ENCODE results near the gene SOX18. TPM values are rescaled to one million over a fixed set of nuclear protein-coding genes. Genes with fewer than 3 reads are reported as not detected.

Gene SOX18
- total and polyA plus RNA-seq, 2 of the 8 experiments (the other 6 are each of a cell fraction or from before 2014, with no cell fraction given), result 0.09 TPM; not detected in 1

DNA sequence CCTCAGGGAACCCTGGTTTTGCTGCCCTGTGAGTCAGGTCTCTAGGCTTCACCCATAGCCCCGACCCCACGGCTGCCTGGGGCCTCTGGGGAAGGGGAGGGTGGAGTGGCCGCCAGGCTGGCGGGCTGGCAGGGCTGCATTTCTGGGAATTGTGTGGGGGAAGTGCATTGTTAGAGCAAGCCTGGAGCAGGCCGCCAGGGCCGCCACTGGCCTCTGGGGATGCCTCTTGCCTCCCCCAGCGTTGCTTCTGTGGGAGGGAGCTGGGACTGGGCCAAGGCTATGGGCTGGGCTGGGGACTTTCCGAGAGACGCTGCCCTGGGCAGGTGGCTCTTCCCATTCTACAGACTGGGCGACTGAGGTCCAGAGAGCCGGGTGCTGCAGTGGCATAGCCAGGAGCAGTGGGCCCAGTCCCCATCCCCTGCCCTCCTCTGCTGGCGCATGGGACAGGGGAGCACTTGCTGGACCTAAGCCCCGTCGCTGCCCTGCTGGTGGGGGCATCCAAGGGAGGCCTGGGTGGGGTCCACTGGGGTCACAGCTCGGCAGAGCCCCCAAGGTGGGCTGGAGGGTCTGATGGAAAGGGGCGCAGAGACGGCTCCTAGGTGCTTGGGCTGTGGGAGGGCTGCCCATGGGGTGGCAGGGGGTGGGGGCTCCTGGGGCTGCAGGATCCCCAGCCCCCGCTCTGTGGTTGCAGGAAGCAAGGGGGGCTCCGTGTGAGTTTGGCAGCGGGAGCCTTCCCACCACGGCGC, 6.6 kb upstream of the SOX18 start:
- Histone ChIP-seq H2AFZ (ENCODE audit: low read length) (no peak overlapping the region), H3K79me1 (ENCODE audit: low read depth, low read length) (no peaks in the 10 kb centered on the region), H3K4me2 (ENCODE audit: insufficient read depth in 1 of 2, low read depth in 2 of 2, low read length in 2 of 2) (no peak overlapping the region), H4K91ac (replicated peaks; ENCODE audit: insufficient read length, low read length) (no peak overlapping the region), H3K14ac (ENCODE audit: insufficient read length) (no peak overlapping the region), H2BK20ac (ENCODE audit: low read length) (no peak overlapping the region), H3K36me3 (ENCODE audit: control insufficient read depth in 2 of 4, insufficient read depth in 4 of 4, low read length in 3 of 4) (no peaks in the 10 kb centered on the region), H2BK5ac (ENCODE audit: low read depth, low read length) (no peak overlapping the region), H3K4ac (replicated peaks; ENCODE audit: insufficient read length, low read depth, low read length) (no peak overlapping the region), H2AK5ac (ENCODE audit: low read depth, low read length) (no peak overlapping the region), H3K4me3 (ENCODE audit: extremely low read depth in 1 of 4, insufficient read depth in 2 of 4, low read depth in 3 of 4, low read length in 4 of 4) (no peak overlapping the region), H2BK120ac (replicated peaks; ENCODE audit: low read depth, low read length) (no peak overlapping the region), H2BK15ac (ENCODE audit: low read length) (no peak overlapping the region), H4K20me1 (replicated peaks in 1 of 2; ENCODE audit: control insufficient read depth in 1 of 2, insufficient read depth in 2 of 2, low read length in 2 of 2) (no peaks in the 10 kb centered on the region), H3K56ac (replicated peaks; ENCODE audit: insufficient read length, low read depth, low read length) (no peak overlapping the region), H3K23ac (ENCODE audit: insufficient read length) (no peak overlapping the region), H3K9me3 (ENCODE audit: insufficient read depth in 2 of 2, low read depth in 1 of 2, low read length in 1 of 2) (no peaks in the 10 kb centered on the region), H4K5ac (ENCODE audit: insufficient read length, low read depth, low read length) (no peak overlapping the region), H4K8ac (ENCODE audit: extremely low read depth, insufficient read depth, low read length) (no peak overlapping the region), H3K27me3 (replicated peaks in 1 of 4; ENCODE audit: control insufficient read depth in 3 of 4, extremely low read depth in 1 of 4, insufficient read depth in 3 of 4, low read length in 3 of 4) (peaks cover 0 to 14% (median 6%) of the 10 kb centered on the region in 4 experiments; a peak in 3 of 7 replicates), H3K27ac (ENCODE audit: low read depth, low read length) (no peak overlapping the region), H3K18ac (ENCODE audit: extremely low read depth, low read length) (no peak overlapping the region), H3K23me2 (ENCODE audit: low read depth, low read length) (no peaks in the 10 kb centered on the region), H3K9ac (replicated peaks in 1 of 4; ENCODE audit: extremely low read depth in 1 of 4, low read depth in 3 of 4, low read length in 3 of 4) (no peak overlapping the region), H3K4me1 (replicated peaks in 1 of 4; ENCODE audit: control insufficient read depth in 3 of 4, insufficient read depth in 4 of 4, low read length in 3 of 4) (peaks cover 0 to 18% (median 13%) of the 10 kb centered on the region in 4 experiments; a peak in 6 of 7 replicates), H2BK12ac (ENCODE audit: low read depth, low read length) (no peak overlapping the region), H3K79me2 (ENCODE audit: control insufficient read depth in 1 of 2, insufficient read depth in 2 of 2, low read length in 2 of 2) (no peaks in the 10 kb centered on the region)
- ChIA-PET POLR2A (ENCODE audit: partially characterized antibody) (interaction anchor here (1.7 to 1.8 kb wide), 2 partner anchors 12 to 16 kb away, joined by 8 to 9 read pairs; no protein-coding TSS in a partner anchor), CTCF (ENCODE audit: partially characterized antibody) (interaction anchor here (5.5 to 15.0 kb wide), 3 partner anchors 17 to 64 kb away, joined by 35 to 139 read pairs (median 68); partner anchors contain the start of genes LKAAEAR1, OPRL1 and RGS19)
- TF ChIP-seq RNF2 (IDR thresholded peaks at IDR 0.05; ENCODE audit: borderline replicate concordance, low read depth, low read length, missing control alignments, poor library complexity, severe bottlenecking) (no peak), TAF1 (IDR thresholded peaks at IDR 0.05; ENCODE audit: low read depth, low read length) (no peak)
- TF ChIP-seq, protein P1, sequence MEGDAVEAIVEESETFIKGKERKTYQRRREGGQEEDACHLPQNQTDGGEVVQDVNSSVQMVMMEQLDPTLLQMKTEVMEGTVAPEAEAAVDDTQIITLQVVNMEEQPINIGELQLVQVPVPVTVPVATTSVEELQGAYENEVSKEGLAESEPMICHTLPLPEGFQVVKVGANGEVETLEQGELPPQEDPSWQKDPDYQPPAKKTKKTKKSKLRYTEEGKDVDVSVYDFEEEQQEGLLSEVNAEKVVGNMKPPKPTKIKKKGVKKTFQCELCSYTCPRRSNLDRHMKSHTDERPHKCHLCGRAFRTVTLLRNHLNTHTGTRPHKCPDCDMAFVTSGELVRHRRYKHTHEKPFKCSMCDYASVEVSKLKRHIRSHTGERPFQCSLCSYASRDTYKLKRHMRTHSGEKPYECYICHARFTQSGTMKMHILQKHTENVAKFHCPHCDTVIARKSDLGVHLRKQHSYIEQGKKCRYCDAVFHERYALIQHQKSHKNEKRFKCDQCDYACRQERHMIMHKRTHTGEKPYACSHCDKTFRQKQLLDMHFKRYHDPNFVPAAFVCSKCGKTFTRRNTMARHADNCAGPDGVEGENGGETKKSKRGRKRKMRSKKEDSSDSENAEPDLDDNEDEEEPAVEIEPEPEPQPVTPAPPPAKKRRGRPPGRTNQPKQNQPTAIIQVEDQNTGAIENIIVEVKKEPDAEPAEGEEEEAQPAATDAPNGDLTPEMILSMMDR (IDR thresholded peaks at IDR 0.05; ENCODE audit: control extremely low read depth in 1 of 3, insufficient read depth in 1 of 3, low read depth in 1 of 3, low read length in 3 of 3), result no peak
- DNase-seq (ENCODE audit: low read depth in 1 of 2, low spot score in 2 of 2), result no peak
- no peak for FAIRE-seq
- WGBS, 2 experiments (ENCODE audit: extremely low coverage in 1 of 2, insufficient coverage in 1 of 2, insufficient read length in 1 of 2, insufficient replicate concordance in 2 of 2, low coverage in 1 of 2, low lambda C conversion rate in 2 of 2, missing lambda C conversion rate in 1 of 2), result 84% methylated on average over 20 of the region's 22 CpGs; no CpG with 5 or more reads in 1 of the 2 experiments

Data from H1 (cell line).